Rectal smooth muscle tissue (tissue), 1 donor: ENCODE data around the gene LRRIQ3.

Experiments used
- H3K27ac ChIP-seq: one replicate; pipeline ENCODE4 v1.7.0; 2013; ENCODE audit warnings: low read depth, low read length, inconsistent platforms
- H3K27me3 ChIP-seq: one replicate; pipeline ENCODE4 v1.7.0; 2013; ENCODE audit warnings: low read length; ENCODE audit not compliant: control insufficient read depth, insufficient read depth
- H3K36me3 ChIP-seq: one replicate; pipeline ENCODE4 v1.7.0; 2013; ENCODE audit warnings: low read length; ENCODE audit not compliant: control insufficient read depth, insufficient read depth
- H3K4me1 ChIP-seq: one replicate; pipeline ENCODE4 v1.7.0; 2013; ENCODE audit warnings: low read length; ENCODE audit not compliant: control insufficient read depth, insufficient read depth
- H3K4me3 ChIP-seq: one replicate; pipeline ENCODE4 v1.7.0; 2013; ENCODE audit warnings: low read length
- H3K9ac ChIP-seq: one replicate; pipeline ENCODE4 v1.7.0; 2013; ENCODE audit warnings: low read length

LRRIQ3 gene, protein sequence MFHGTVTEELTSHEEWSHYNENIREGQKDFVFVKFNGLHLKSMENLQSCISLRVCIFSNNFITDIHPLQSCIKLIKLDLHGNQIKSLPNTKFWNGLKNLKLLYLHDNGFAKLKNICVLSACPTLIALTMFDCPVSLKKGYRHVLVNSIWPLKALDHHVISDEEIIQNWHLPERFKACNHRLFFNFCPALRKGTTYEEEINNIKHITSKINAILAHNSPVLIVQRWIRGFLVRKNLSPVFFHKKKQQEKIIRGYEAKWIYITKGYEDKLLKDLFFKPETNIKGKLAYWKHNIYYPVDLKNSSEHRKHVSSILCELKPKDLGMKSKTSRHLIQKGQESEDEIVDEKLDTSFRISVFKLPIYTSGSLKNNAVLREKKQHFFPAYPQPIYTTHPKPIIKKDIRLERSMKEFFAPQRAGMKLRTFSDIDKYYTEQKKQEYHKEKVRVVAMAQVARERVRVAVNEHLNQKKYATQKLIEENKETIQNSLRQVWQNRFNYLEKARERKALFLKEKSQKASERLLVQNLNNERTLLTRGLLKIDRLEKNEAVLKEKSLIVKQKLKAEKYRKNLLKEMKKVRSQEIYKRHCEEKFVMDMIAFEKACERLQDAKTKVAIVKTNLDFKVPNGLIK

DNA sequence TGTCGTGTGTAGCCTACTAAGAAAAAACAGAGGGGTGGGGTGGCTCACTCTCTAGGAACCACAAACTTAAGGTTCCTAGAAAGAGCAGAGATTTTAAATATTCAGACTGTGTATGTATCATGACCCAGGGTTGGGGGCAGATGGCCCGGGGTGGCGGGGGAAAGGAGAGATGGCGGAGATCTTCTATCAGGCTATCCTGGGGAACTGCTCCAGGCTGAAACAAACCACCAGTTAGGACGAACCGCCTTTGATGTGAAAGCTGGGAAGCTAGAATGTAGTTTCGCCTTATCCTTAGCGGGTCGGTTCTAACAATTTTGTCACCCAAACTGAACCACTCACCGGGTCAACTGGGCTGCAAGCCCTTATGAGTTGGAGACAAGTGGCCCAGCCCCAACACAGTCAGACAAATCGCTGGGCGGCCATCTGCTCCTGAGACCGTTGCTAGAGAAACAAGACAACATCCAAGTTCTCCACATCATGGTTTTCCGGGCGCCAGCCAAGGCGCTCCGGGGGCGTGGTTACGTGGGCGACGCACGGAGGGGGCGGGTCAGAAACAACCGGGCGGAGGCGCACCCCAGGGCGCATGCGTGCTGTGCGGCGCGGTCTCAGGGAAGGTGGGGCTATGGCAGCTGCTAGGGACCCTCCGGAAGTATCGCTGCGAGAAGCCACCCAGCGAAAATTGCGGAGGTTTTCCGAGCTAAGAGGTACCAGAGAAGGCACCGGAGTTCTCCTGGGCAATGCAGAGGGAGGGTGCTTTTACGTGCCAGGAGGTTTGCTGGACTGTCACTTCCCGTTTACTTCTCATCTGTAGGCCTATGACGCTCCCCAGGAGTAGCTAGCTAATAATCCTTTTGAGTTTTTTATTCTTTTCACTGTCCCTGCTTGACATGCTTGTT is at the start of gene LRRIQ3, which contains the start of gene FPGT:
Gene LRRIQ3 (minus strand): TSS at position 520 of the 896 bp plus-strand sequence. CDS start 14,492 bp downstream, outside the sequence.
Gene FPGT (plus strand): TSS at position 586 of the 896 bp plus-strand sequence. CDS start 37 bp downstream, at position 623.
- Histone ChIP-seq H3K9ac (peak within 1 kb of the TSS; percentile 84), H3K36me3 (peaks cover 2% of the 10 kb centered on the region), H3K27me3 (no peaks in the 10 kb centered on the region), H3K27ac (peak within 1 kb of the TSS; percentile 81), H3K4me1 (no peaks in the 10 kb centered on the region), H3K4me3 (peak within 1 kb of the TSS; percentile 97)

DNA sequence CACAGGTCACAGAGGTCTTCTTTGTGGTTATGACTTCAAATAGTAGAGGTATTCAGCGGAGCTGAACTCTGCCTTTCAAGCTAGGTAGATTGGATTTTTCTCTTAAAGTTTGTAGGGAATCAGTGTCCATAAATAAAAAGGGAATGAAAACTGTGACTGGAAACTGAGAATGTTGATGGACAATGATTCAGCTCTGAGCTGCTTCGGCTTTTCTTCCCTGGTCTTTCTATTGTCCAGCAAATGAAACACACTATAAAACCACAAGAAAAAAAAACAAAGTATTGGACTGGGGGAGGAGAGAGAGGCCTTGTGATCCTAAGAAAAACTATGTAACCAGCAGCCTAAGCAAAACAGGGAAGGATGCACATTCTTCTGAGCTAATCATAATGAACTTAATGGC is 48.3 kb upstream of the LRRIQ3 start:
- Histone ChIP-seq H3K4me1 (no peaks in the 10 kb centered on the region), H3K27ac (no peak overlapping the region), H3K4me3 (no peak overlapping the region), H3K27me3 (no peaks in the 10 kb centered on the region), H3K9ac (no peak overlapping the region), H3K36me3 (no peaks in the 10 kb centered on the region)

DNA sequence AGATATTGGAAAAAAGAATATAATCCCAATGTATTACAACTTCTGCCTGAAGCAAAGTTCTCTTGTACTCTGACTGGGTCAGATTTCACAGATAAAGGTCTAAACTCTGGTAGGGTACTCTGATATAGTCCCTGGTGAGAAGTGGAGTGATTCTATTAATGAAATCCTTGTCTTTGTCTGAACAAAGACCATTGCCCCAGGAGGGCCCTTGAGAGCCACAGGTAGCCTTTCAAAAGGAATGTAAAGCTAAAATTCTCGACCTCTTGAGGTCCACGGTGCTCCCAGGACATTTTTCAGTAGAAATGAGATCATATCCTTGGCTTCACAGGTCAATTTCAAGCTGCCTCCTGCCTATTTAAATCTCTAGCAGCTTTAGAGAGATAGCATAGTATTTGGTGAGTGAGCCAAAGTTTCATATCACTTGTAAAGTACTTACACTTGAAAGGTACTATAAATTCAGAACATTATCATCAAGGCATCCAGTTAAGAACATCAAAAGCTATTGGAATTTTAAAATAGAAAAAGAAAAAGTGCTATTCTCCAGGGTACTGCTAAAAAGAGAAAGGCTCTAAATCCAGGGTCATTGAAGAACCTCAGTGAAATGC is 47.3 kb upstream of the LRRIQ3 start:
- no peaks in the 10 kb centered on the region for H3K27me3 ChIP-seq
- H3K36me3 ChIP-seq = no peaks in the 10 kb centered on the region
- no peak overlapping the region for H3K9ac ChIP-seq
- no peaks in the 10 kb centered on the region for H3K4me1 ChIP-seq
- H3K27ac ChIP-seq = no peak overlapping the region
- H3K4me3 ChIP-seq = no peak overlapping the region

DNA sequence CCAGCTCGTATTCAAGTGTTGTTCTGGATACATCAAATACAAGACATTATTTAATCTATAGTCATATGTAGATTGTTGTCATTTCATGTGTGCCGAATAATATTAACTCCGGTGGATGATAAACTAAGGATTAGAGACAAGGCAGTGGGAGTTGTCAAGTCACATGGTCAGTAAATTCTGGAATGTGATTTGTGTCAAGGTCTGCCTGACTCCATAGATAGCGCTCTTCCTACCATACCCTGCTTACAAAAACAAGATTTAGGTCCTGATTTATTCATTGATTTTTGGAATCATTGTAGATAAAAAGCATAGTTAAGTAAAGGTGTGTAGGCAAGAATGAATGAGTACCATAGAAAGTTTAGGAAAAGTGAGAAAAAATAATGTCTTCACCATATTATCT is 39.8 kb upstream of the LRRIQ3 start:
- H3K27me3 ChIP-seq = no peaks in the 10 kb centered on the region
- H3K27ac ChIP-seq = no peak overlapping the region
- H3K36me3 ChIP-seq = no peaks in the 10 kb centered on the region
- H3K4me1 ChIP-seq = no peaks in the 10 kb centered on the region
- H3K4me3 ChIP-seq = no peak overlapping the region
- no peak overlapping the region for H3K9ac ChIP-seq

DNA sequence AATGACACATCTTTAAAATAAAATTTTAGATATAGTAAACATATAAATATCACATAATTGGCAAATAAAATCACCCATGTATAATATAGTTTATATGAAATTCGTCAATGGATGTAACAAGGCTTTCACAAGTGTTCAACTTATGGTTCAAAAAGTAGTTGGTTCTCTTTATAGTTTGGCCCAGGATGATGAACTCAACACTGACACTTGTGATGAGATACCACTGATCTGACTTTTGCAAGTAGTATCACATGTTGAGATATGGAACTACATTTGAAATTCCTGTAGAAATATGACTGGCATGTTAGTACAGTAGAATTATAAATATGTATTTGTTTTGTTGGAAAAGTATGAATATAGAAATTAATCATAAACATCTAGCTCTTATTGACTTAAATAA is 39.1 kb upstream of the LRRIQ3 start:
- H3K4me1 ChIP-seq = no peaks in the 10 kb centered on the region
- H3K4me3 ChIP-seq = no peak overlapping the region
- no peaks in the 10 kb centered on the region for H3K27me3 ChIP-seq
- H3K27ac ChIP-seq = no peak overlapping the region
- no peaks in the 10 kb centered on the region for H3K36me3 ChIP-seq
- no peak overlapping the region for H3K9ac ChIP-seq

DNA sequence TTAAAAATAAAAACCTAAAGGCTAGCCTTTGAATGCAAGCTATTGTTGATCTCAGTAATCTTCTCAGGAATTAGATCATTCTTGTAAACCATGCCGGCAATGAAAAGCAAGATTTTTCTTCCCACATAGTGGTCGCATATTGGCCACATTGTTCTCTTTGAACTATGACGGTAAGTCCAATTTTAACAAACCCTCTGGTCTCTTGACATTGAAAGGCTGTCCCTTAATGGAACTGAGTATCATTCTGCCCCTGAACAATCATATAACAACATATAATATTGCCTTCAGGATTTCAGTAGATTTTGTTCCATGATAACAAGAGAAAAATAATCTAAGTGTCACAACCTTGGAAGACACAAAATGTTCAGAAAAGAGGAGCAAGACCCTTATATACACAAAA is 38.5 kb upstream of the LRRIQ3 start:
- no peaks in the 10 kb centered on the region for H3K4me1 ChIP-seq

DNA sequence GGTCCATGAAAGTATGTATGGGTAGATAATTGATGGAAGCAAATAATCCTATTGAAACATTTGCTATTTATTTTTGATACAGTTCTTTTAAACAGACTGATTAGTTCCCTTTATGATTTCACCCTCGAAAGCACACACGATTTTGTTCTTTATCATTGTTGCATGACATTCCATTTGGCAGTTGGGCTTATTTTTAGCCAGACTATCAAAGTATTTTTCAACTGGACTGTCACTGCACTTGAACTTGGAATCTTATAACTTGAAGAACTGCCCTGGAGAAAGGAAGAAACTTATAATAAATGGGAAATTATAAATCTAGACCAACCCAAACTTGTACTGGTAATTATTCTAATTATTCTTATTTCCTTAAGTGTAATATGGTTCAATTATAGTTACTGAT is 37.2 kb upstream of the LRRIQ3 start, which contains the start of gene TNNI3K:
Gene TNNI3K (plus strand): TSS at position 235 of the 400 bp plus-strand sequence. CDS start 65 bp downstream, at position 300.
- Histone ChIP-seq H3K9ac (no peak within 1 kb of the TSS), H3K27me3 (no peaks in the 10 kb centered on the region), H3K4me3 (no peak within 1 kb of the TSS), H3K4me1 (no peaks in the 10 kb centered on the region), H3K36me3 (no peaks in the 10 kb centered on the region), H3K27ac (no peak within 1 kb of the TSS)

More for the DNA sequence above, 38.5 kb upstream of the LRRIQ3 start:
- no peaks in the 10 kb centered on the region for H3K36me3 ChIP-seq
- no peak overlapping the region for H3K27ac ChIP-seq
- H3K27me3 ChIP-seq = no peaks in the 10 kb centered on the region
- no peak overlapping the region for H3K9ac ChIP-seq
- H3K4me3 ChIP-seq = no peak overlapping the region

DNA sequence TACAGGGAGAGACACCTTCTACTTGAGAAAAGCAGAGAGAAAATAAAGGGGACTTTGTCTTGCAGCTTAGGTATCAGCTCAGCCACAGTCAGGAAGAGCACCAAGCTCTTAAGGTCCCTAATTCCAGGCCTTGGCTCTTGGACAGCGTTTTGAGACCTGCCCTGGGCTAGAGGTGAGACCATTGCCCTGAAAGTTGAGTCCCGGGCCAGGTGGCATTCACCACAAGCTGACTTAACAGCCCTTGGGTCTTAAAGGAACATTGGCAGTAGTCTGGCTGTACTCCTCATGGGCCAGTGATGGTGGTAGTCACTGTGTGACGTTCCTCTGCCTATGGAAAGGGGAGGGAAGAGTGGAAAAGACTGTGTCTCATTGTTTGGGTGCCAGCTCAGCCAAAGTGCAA is 25.5 kb upstream of the LRRIQ3 start:
- Histone ChIP-seq H3K36me3 (no peaks in the 10 kb centered on the region), H3K9ac (no peak overlapping the region), H3K27ac (no peak overlapping the region), H3K4me3 (no peak overlapping the region), H3K4me1 (no peaks in the 10 kb centered on the region), H3K27me3 (no peaks in the 10 kb centered on the region)

DNA sequence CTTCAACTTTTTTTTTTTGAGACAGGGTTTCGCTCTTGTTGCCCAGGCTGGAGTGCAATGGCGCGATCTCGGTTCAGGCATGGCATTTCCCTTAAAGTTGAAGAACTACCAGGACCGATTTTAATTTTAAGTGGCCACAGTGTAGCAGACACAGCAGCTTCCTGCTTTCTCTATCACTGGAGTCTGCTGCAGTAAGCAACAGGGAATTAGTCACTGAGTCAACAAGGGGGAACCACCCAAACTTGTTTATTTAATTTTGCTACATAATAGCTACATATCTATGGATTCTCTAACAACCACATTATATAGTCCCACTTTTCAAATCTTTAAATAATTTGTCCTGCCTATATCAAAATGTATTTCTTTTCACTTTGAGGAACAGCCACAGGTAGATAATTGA is 24.7 kb upstream of the LRRIQ3 start:
- no peaks in the 10 kb centered on the region for H3K36me3 ChIP-seq
- H3K4me3 ChIP-seq = no peak overlapping the region
- H3K27me3 ChIP-seq = no peaks in the 10 kb centered on the region
- no peaks in the 10 kb centered on the region for H3K4me1 ChIP-seq
- H3K9ac ChIP-seq = no peak overlapping the region
- H3K27ac ChIP-seq = no peak overlapping the region

DNA sequence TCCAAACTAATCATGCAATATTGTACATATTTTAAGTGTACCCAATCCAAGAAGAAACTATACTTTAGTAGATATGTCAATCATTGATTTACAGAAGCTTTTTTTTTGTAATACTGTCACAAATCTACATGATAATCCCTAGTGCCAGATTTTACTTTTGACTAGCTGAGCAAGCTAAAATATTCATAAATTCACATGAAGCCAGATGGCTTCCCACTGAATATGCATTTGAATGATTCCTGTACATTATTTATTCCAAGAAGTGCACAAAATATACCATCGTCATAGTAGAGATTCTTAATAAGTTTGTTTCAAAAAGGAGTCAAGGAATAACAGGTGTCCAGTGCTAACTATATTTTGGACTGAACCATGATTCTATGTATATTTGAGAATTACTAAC is 17.3 kb upstream of the LRRIQ3 start:
- H3K27me3 ChIP-seq = no peaks in the 10 kb centered on the region
- no peaks in the 10 kb centered on the region for H3K36me3 ChIP-seq
- H3K9ac ChIP-seq = no peak overlapping the region
- no peaks in the 10 kb centered on the region for H3K4me1 ChIP-seq
- no peak overlapping the region for H3K4me3 ChIP-seq
- no peak overlapping the region for H3K27ac ChIP-seq

DNA sequence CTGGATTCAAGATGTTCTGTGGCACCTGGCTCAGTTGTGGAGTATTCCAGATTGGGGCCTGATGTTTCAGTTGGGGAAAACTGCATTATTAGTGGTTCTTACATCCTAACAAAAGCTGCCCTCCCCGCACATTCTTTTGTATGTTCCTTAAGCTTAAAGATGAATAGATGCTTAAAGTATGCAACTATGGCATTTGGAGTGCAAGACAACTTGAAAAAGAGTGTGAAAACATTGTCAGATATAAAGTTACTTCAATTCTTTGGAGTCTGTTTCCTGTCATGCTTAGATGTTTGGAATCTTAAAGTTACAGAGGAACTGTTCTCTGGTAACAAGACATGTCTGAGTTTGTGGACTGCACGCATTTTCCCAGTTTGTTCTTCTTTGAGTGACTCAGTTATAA is 7.3 kb upstream of the LRRIQ3 start:
- Histone ChIP-seq H3K9ac (no peak overlapping the region), H3K27ac (peak overlapping the region; percentile 41), H3K27me3 (no peaks in the 10 kb centered on the region), H3K4me1 (no peaks in the 10 kb centered on the region), H3K36me3 (peaks cover 6% of the 10 kb centered on the region), H3K4me3 (no peak overlapping the region)

DNA sequence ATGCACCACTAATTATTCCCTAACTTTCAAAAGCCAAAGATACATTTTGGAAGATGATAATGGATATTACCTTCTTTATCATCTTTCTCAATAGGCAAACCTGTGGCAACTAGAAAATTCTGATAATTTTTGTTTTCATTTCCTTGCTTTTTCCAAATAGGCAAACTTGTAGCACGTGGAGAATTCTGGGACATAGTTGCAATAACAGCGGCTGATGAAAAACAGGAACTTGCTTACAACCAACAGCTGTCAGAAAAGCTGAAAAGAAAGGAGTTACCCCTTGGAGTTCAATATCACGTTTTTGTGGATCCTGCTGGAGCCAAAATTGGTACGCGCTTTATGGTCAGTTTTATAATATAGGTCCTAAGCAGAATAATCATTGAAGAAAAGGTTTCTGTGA is 1.5 kb upstream of the LRRIQ3 start:
- H3K27me3 ChIP-seq = no peaks in the 10 kb centered on the region
- no peaks in the 10 kb centered on the region for H3K4me1 ChIP-seq
- no peak overlapping the region for H3K9ac ChIP-seq
- no peak overlapping the region for H3K27ac ChIP-seq
- no peak overlapping the region for H3K4me3 ChIP-seq
- peaks cover 4% of the 10 kb centered on the region for H3K36me3 ChIP-seq
